SU-DHL-6 (cell line): Measurements from ENCODE around the gene IQSEC3.

ENCODE experiments used
- H2AFZ ChIP-seq: fragments of 200-600 bp; sonication (generic); 2 replicates; pipeline ENCODE4 v1.6.1; 2014; ENCODE audit warnings: low read depth, mild to moderate bottlenecking, moderate library complexity, mixed read lengths, antibody characterized with exemption, low read length; ENCODE audit not compliant: severe bottlenecking
- H3F3A ChIP-seq: fragments of 200-600 bp; shearing (Covaris generic); 2 replicates; pipeline ENCODE4 v1.6.0; 2016; ENCODE audit warnings: antibody characterized with exemption, mild to moderate bottlenecking; ENCODE audit not compliant: insufficient read depth
- H3K27ac ChIP-seq: fragments of 200-600 bp; sonication (generic); 2 replicates; pipeline ENCODE4 v1.5.1; 2016; ENCODE audit warnings: low read depth, mild to moderate bottlenecking, low read length, moderate library complexity, mixed read lengths
- H3K27me3 ChIP-seq: fragments of 200-600 bp; sonication (generic), shearing (Covaris generic); 2 replicates; pipeline ENCODE4 v1.6.0; 2014; ENCODE audit warnings: mild to moderate bottlenecking, low read length
- H3K36me3 ChIP-seq: fragments of 200-600 bp; sonication (generic); 2 replicates; pipeline ENCODE4 v1.6.1; 2014; ENCODE audit warnings: mild to moderate bottlenecking, low read length, mixed read lengths
- H3K4me2 ChIP-seq: fragments of 300-600, 200-600 bp; shearing (Covaris generic), sonication (generic); 2 replicates; pipeline ENCODE4 v1.6.0; 2014; ENCODE audit warnings: low read length, low read depth, mild to moderate bottlenecking; ENCODE audit not compliant: poor library complexity, severe bottlenecking
- H3K4me3 ChIP-seq: fragments of 200-600 bp; sonication (generic); 2 replicates; pipeline ENCODE4 v1.5.1; 2014; ENCODE audit warnings: antibody characterized with exemption, low read length, mild to moderate bottlenecking, mixed read lengths; ENCODE audit not compliant: insufficient read depth, poor library complexity, severe bottlenecking
- H3K79me2 ChIP-seq: fragments of 200-600 bp; sonication (generic); 2 replicates; pipeline ENCODE4 v1.6.1; 2014; ENCODE audit warnings: mild to moderate bottlenecking, low read length, moderate library complexity; ENCODE audit not compliant: insufficient read depth
- H3K9ac ChIP-seq: fragments of 200-600 bp; sonication (generic); 2 replicates; pipeline ENCODE4 v1.7.0; 2014; ENCODE audit warnings: mild to moderate bottlenecking, low read length
- H3K9me2 ChIP-seq: fragments of 200-600 bp; sonication (generic); replicated peaks from 2 replicates; pipeline ENCODE4 v1.6.1; 2014; ENCODE audit warnings: low read length; ENCODE audit not compliant: insufficient read depth
- H3K9me3 ChIP-seq: fragments of 200-600 bp; sonication (generic); 2 replicates; pipeline ENCODE4 v1.6.1; 2014; ENCODE audit warnings: low read length, mixed read lengths; ENCODE audit not compliant: insufficient read depth
- H4K20me1 ChIP-seq: fragments of 200-600 bp; sonication (generic); 2 replicates; pipeline ENCODE4 v1.6.1; 2014; ENCODE audit warnings: low read depth, mild to moderate bottlenecking, antibody characterized with exemption, low read length, moderate library complexity, mixed read lengths
- EZH2phosphoT487 ChIP-seq: fragments of 200-600 bp; sonication (generic), shearing (Covaris generic); conservative IDR thresholded peaks from 2 replicates; pipeline ENCODE4 v1.6.1; 2018; ENCODE audit warnings: mild to moderate bottlenecking, antibody characterized with exemption, low read length, moderate library complexity, mixed read lengths
- TF ChIP-seq, protein P1 (sequence below): fragments of 200-600 bp; sonication (generic); IDR thresholded peaks from one replicate; pipeline ENCODE4 v1.5.1; 2017; ENCODE audit warnings: antibody characterized with exemption, mild to moderate bottlenecking, low read length, moderate library complexity; ENCODE audit not compliant: insufficient read depth, poor library complexity, severe bottlenecking

Gene IQSEC3

DNA sequence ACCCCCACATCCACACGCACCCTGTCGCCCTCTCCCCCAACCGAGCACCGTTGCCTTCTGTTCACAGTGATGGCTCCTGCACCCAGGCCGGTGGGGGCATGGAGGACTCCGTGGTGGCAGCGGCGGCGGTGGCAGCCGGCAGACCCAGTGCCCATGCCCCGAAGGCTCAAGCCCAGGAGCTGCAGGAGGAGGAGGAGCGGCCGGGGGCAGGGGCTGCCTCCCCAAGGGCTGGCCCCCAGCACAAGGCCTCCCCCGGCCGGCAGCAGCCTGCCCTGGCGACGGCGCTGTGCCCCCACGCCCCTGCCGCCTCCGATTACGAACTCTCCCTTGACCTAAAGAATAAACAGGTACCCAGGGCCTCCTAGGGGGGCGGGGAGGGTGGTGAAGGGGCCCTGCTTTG is 59.0 kb downstream of the IQSEC3 start:
- Histone ChIP-seq H3F3A (no peaks in the 10 kb centered on the region), H3K27me3 (no peaks in the 10 kb centered on the region), H3K36me3 (no peaks in the 10 kb centered on the region), H2AFZ (no peak overlapping the region), H4K20me1 (no peaks in the 10 kb centered on the region), H3K9me3 (no peaks in the 10 kb centered on the region), H3K27ac (no peak overlapping the region), H3K9me2 (no peaks in the 10 kb centered on the region), H3K9ac (no peak overlapping the region), H3K79me2 (no peaks in the 10 kb centered on the region), H3K4me2 (no peak overlapping the region), H3K4me3 (no peak overlapping the region)
- TF ChIP-seq, protein P1, sequence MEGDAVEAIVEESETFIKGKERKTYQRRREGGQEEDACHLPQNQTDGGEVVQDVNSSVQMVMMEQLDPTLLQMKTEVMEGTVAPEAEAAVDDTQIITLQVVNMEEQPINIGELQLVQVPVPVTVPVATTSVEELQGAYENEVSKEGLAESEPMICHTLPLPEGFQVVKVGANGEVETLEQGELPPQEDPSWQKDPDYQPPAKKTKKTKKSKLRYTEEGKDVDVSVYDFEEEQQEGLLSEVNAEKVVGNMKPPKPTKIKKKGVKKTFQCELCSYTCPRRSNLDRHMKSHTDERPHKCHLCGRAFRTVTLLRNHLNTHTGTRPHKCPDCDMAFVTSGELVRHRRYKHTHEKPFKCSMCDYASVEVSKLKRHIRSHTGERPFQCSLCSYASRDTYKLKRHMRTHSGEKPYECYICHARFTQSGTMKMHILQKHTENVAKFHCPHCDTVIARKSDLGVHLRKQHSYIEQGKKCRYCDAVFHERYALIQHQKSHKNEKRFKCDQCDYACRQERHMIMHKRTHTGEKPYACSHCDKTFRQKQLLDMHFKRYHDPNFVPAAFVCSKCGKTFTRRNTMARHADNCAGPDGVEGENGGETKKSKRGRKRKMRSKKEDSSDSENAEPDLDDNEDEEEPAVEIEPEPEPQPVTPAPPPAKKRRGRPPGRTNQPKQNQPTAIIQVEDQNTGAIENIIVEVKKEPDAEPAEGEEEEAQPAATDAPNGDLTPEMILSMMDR, result no peak
- TF ChIP-seq EZH2phosphoT487, result no peak

DNA sequence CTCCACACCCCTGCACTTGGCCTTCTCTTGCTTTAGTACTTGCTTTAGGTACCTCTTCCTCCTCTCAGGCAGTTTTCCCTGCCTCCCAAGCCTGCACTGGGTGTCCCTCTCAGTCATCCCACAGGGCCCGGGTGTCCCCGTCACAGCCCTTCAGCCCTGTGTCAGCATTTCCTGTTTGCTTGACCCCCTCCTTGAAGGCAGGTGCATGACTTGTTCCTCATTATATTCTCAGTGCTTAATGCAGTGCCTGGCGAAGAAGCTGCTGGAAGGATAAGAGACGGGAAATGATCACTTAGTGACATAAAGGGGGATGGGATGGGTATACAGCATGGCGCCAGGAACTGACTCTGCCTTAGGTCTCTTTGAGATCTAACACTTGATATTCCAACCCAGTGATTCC is 61.5 kb downstream of the IQSEC3 start:
- H3K36me3 ChIP-seq, result no peaks in the 10 kb centered on the region
- no peaks in the 10 kb centered on the region for H3K79me2 ChIP-seq
- H3K9ac ChIP-seq, result no peak overlapping the region
- no peak overlapping the region for H3K4me3 ChIP-seq
- no peak overlapping the region for H3K27ac ChIP-seq
- no peak overlapping the region for H3K4me2 ChIP-seq
- H3F3A ChIP-seq, result no peaks in the 10 kb centered on the region
- H3K27me3 ChIP-seq, result no peaks in the 10 kb centered on the region
- no peak for TF ChIP-seq EZH2phosphoT487
- TF ChIP-seq, protein P1, result no peak
- H3K9me2 ChIP-seq, result no peaks in the 10 kb centered on the region
- no peaks in the 10 kb centered on the region for H4K20me1 ChIP-seq
- H2AFZ ChIP-seq, result no peak overlapping the region
- no peaks in the 10 kb centered on the region for H3K9me3 ChIP-seq

DNA sequence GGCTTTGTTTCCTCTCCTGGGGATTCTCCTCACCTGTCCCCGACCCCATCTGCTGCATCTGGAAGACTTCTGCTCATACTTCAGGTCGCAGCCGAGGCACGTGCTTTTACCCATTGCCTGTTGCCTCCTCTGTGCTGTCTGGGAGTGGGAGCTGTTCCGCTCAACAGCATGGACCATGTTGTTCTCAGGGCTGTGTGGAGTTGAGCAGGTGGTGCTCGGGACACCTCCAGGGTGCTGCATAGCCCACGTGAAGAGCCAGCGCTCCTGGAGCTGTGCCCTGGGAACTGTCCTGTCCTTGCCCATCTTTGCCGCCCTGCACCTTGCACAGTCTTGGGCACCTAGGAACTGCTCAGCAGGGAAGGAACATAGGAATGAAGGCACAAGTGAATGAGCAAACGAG is 62.4 kb downstream of the IQSEC3 start:
- H3K4me2 ChIP-seq, result no peak overlapping the region
- no peaks in the 10 kb centered on the region for H3K9me2 ChIP-seq
- no peaks in the 10 kb centered on the region for H3F3A ChIP-seq
- no peaks in the 10 kb centered on the region for H3K36me3 ChIP-seq
- no peaks in the 10 kb centered on the region for H3K9me3 ChIP-seq
- no peak overlapping the region for H2AFZ ChIP-seq
- H3K4me3 ChIP-seq, result no peak overlapping the region
- no peaks in the 10 kb centered on the region for H4K20me1 ChIP-seq
- H3K27ac ChIP-seq, result no peak overlapping the region
- no peaks in the 10 kb centered on the region for H3K79me2 ChIP-seq
- no peak overlapping the region for H3K9ac ChIP-seq
- TF ChIP-seq EZH2phosphoT487, result no peak
- TF ChIP-seq, protein P1, result no peak
- no peaks in the 10 kb centered on the region for H3K27me3 ChIP-seq
